Choroid plexus epithelial cell (primary cell): ENCODE measurements around the gene DACT3.
A peak's percentile ranks its signal among the peaks of the same experiment; 100 is the strongest.

Experiments used
- DNase-seq: peaks from one replicate; pipeline ENCODE4 v3.0.0-alpha.2; 2010; ENCODE audit warnings: low read depth
- H3K4me3 ChIP-seq: 2 replicates; pipeline ENCODE4 v1.5.1; 2011; ENCODE audit warnings: low read depth, mild to moderate bottlenecking, control low read depth, low read length, moderate library complexity
- CTCF ChIP-seq: conservative IDR thresholded peaks from 2 replicates; pipeline ENCODE4 v1.5.1; 2011; ENCODE audit warnings: low read depth, mild to moderate bottlenecking, control low read depth, inconsistent platforms, low read length, moderate library complexity

Gene DACT3

DNA sequence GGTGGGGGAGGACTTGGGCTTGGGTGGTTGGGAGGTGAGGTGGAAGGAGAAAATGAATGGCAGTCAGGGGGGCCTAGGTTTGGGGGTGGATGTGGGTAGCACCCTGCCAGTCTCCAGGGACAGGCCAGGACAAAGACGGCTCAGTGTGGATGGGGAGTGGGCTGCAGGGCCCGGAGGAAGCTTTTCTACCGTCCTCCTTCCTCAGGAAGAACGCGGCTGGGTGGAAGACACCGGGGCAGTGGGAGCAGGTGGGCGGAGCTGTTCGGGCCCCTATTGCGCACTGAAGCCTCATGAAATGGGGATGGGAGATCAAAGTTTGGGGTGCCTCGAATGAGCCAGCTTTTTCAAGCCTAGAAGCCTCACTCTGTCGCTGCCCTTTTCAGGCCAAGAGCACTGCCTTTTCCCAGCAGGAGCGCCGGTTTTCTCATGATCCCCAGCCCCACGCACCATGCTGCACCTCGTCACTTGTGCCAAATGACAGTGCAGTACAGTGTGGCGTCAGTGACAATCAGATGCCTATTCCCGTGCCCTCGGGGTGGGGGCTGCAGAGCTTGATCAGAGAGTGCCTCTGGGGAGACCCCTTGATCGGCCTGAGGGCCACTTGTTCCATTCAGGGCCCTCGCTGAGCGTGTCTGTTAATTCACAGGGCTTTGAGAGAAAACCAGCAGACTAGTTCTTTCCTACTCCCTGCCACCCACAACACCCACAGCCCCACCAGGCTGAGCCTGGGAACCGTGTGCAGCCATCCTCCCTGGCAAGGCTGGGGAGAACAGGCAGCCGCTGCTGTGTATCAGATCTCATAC, 58.4 kb downstream of the DACT3 start:
- H3K4me3 ChIP-seq: peak overlapping the region; percentile 96
- TF ChIP-seq CTCF: no peak
- no peak for DNase-seq

DNA sequence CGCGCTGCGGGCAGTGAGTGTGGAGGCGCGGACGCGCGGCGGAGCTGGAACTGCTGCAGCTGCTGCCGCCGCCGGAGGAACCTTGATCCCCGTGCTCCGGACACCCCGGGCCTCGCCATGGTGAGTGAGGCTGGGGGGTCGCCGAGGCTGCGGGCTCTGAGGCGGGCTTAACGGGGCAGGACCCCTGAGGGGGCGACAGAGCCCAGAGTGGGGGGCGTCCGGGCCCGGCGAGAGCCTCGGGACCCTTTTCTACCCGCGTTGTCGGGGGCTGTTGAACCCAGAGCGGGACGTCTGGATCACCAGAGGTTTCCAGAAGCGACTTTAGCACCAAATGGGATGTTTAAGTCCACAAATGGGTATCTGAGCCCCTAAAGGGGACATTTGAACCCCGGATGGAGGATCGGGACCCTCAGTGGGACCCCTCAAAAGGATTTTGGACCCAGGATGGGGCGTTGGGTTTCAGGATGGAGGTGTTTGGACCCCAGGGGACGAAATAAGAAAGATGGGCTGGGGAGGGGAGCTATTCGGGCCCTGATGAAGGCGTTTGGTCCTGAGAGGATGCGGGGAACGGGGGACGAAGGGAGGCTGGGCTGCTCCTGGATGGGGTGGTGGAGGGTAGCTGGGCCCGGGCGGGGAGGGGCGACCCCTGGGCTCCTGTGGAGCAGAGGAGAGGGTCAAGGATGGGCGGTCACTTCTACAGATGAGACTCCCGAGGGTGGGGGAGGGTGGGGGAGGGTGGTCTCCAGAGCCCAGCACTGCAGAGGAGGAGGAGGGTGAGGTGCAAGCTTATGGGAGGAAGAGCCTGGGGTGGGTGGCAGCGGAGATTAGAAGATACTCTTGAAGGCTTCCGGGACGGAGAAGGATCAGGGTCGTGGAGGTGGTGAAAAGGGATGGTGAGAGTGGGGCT, 59.4 kb downstream of the DACT3 start, which contains the start of gene CALM3:
CALM3 (plus strand) TSS at position 13 of the 907 bp plus-strand sequence; CDS start at position 118, 105 bp downstream.
- peak within 1 kb of the TSS; percentile 96 for H3K4me3 ChIP-seq
- no peak for TF ChIP-seq CTCF
- DNase-seq: no peak

GRCh38 chr19:46600384-46601317, 60.3 kb downstream of the DACT3 start:
- peak; percentile 99 for DNase-seq
- TF ChIP-seq CTCF: no peak
- H3K4me3 ChIP-seq: peak overlapping the region; percentile 96

- no peak for TF ChIP-seq CTCF
- H3K4me3 ChIP-seq: peak overlapping the region; percentile 96
- no peak for DNase-seq
These were observed 61.1 kb downstream of the DACT3 start for GRCh38 chr19:46599716-46600373.

DNA sequence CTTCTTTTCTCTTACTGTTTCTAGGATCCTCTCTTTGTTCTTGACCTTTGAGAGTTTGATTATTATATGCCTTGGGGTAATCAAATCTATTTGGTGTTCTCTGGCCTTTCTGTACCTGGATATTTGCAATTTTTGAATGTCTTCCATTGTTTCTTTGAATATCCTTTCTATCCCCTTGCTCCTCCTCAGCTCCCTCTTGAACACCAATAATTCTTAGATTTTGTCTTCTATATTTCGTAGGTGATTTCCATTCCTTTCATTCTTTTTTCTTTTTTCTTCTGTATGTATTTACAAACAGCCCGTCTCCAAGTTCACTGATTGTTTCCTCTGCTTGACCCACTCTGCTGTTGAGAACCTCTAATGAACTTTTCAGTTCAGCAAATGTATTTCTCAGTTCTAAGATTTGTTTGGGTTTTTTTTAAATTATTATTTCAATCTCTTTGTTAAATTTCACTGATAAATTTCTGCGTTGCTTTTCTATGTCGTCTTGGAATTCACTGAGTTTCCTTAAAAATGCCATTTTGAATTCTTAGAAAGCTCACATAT, 62.5 kb downstream of the DACT3 start:
- H3K4me3 ChIP-seq: no peak overlapping the region
- TF ChIP-seq CTCF: no peak
- DNase-seq: no peak
